Mesenchymal stem cell (in vitro differentiated cells and primary cell): ENCODE data around the gene MGAT5B.

ENCODE experiments used
- DNase-seq: peaks from one replicate; pipeline ENCODE4 v3.0.0-alpha.2; 2013
- H2AFZ ChIP-seq: one replicate; pipeline ENCODE4 v1.6.1; 2013; ENCODE audit warnings: low read depth, mild to moderate bottlenecking, control low read depth, inconsistent platforms, low read length, moderate library complexity
- H2AK5ac ChIP-seq: 2 replicates; pipeline ENCODE4 v1.6.1; 2013; ENCODE audit warnings: low read length, moderate library complexity, mild to moderate bottlenecking, inconsistent platforms; ENCODE audit not compliant: severe bottlenecking
- H2BK120ac ChIP-seq: one replicate; pipeline ENCODE4 v1.6.1; 2013; ENCODE audit warnings: low read depth, mild to moderate bottlenecking, inconsistent platforms, low read length, moderate library complexity
- H2BK12ac ChIP-seq, 2 experiments: one replicate each; pipeline ENCODE4 v1.6.1; 2013; ENCODE audit warnings: inconsistent platforms in 2 of 2, low read length in 2 of 2, mild to moderate bottlenecking in 2 of 2, moderate library complexity in 2 of 2, control low read depth in 1 of 2
- H2BK15ac ChIP-seq: one replicate; pipeline ENCODE4 v1.6.1; 2013; ENCODE audit warnings: mild to moderate bottlenecking, low read depth, inconsistent platforms; ENCODE audit not compliant: poor library complexity, severe bottlenecking
- H2BK5ac ChIP-seq: 2 replicates; pipeline ENCODE4 v1.6.1; 2013; ENCODE audit warnings: low read depth, mild to moderate bottlenecking, low read length, control low read depth, inconsistent platforms; ENCODE audit not compliant: poor library complexity, severe bottlenecking
- H3K14ac ChIP-seq, 2 experiments: one replicate each; pipeline ENCODE4 v1.6.1; 2013; ENCODE audit warnings: inconsistent platforms in 2 of 2, low read length in 2 of 2, control low read depth in 1 of 2, mild to moderate bottlenecking in 1 of 2, moderate library complexity in 1 of 2
- H3K18ac ChIP-seq, 2 experiments: one replicate each; pipeline ENCODE4 v1.6.1; 2013; ENCODE audit warnings: inconsistent platforms in 2 of 2, low read length in 2 of 2, control low read depth in 1 of 2, low read depth in 1 of 2, mild to moderate bottlenecking in 1 of 2
- H3K23ac ChIP-seq, 2 experiments: one replicate each; pipeline ENCODE4 v1.6.1; 2013; ENCODE audit warnings: inconsistent platforms in 2 of 2, low read length in 2 of 2, mild to moderate bottlenecking in 2 of 2, moderate library complexity in 2 of 2, control low read depth in 1 of 2
- H3K27ac ChIP-seq: 2 replicates; pipeline ENCODE4 v1.5.1; 2013; ENCODE audit warnings: mild to moderate bottlenecking, moderate library complexity, low read length, control low read depth, inconsistent platforms; ENCODE audit not compliant: poor library complexity, severe bottlenecking
- H3K27me3 ChIP-seq, 2 experiments: 2 replicates each; pipeline versions ENCODE4 v1.6.1 to v1.7.0; 2013; ENCODE audit warnings: low read length in 2 of 2, mild to moderate bottlenecking in 2 of 2, moderate library complexity in 2 of 2, control low read depth in 1 of 2, inconsistent platforms in 1 of 2; ENCODE audit not compliant: control insufficient read depth in 1 of 2, insufficient read depth in 1 of 2
- H3K36me3 ChIP-seq, 2 experiments: 2 replicates each; pipeline versions ENCODE4 v1.6.1 to v1.7.0; 2013; ENCODE audit warnings: low read length in 2 of 2, control low read depth in 1 of 2, inconsistent platforms in 1 of 2, low read depth in 1 of 2, mild to moderate bottlenecking in 1 of 2; ENCODE audit not compliant: insufficient read depth in 2 of 2, control insufficient read depth in 1 of 2
- H3K4ac ChIP-seq, 2 experiments: one replicate each; pipeline ENCODE4 v1.6.1; 2013; ENCODE audit warnings: inconsistent platforms in 2 of 2, low read length in 2 of 2, mild to moderate bottlenecking in 2 of 2, moderate library complexity in 2 of 2, control low read depth in 1 of 2, low read depth in 1 of 2
- H3K4me1 ChIP-seq: 2 replicates; pipeline ENCODE4 v1.6.1; 2013; ENCODE audit warnings: low read depth, low read length, control low read depth; ENCODE audit not compliant: control insufficient read depth, insufficient read depth
- H3K4me2 ChIP-seq: 2 replicates; pipeline ENCODE4 v1.6.1; 2013; ENCODE audit warnings: low read length, mild to moderate bottlenecking, inconsistent platforms; ENCODE audit not compliant: poor library complexity, severe bottlenecking
- H3K4me3 ChIP-seq, 2 experiments: 2 replicates each; pipeline versions ENCODE4 v1.5.1 to v1.7.0; 2013; ENCODE audit warnings: low read length in 2 of 2, mild to moderate bottlenecking in 2 of 2, control low read depth in 1 of 2, low read depth in 1 of 2; ENCODE audit not compliant: insufficient read depth in 1 of 2
- H3K79me1 ChIP-seq: replicated peaks from 2 replicates; pipeline ENCODE4 v1.6.1; 2013; ENCODE audit warnings: mild to moderate bottlenecking, control low read depth, low read length, inconsistent platforms; ENCODE audit not compliant: poor library complexity, severe bottlenecking
- H3K9ac ChIP-seq: 2 replicates; pipeline ENCODE4 v1.7.0; 2013; ENCODE audit warnings: mild to moderate bottlenecking, low read length, moderate library complexity
- H3K9me3 ChIP-seq: 2 replicates; pipeline ENCODE4 v1.7.0; 2013; ENCODE audit warnings: mild to moderate bottlenecking, low read length; ENCODE audit not compliant: control insufficient read depth
- H4K8ac ChIP-seq: one replicate; pipeline ENCODE4 v1.6.1; 2013; ENCODE audit warnings: inconsistent platforms, mild to moderate bottlenecking, low read length, moderate library complexity
- H4K91ac ChIP-seq: one replicate; pipeline ENCODE4 v1.6.1; 2013; ENCODE audit warnings: mild to moderate bottlenecking, low read length, inconsistent platforms
- WGBS: methylation state at CpG from one replicate; pipeline ENCODE4 v1.1.7; 2013; ENCODE audit warnings: mixed read lengths; 5-methylcytosine and 5-hydroxymethylcytosine counted together

The MGAT5B gene

DNA sequence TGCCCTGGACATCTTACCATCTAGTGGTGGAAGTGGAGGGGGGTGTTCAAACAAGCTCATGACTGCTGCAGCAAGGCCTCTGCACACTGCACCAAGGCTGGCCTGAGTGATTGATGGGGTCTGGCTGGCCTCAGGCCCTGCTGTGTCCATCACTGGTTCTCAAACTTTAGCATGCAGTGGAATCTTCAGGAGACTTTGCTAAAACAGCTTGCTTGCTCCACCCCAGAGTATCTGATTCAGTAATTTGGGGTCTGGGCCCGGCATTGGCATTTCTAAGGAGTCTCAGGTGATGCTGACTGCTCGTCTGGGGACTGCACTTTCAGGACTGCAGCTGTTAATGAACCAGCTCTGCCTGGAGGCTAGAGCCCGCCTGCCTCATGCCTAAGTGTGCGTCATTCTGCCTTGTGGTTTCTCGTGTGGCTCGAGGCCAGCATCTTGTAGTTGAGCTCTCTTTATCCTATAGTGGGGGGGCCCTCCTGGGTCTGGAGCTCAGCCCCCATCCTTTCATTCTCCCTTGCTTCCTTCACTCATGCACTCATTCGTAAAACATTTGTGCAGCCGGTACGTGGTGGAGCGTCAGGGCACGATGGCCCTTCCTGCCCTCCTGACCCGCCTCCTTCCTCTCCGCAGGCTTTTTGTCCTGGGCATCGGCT lies 4.1 kb downstream of the MGAT5B start:
- no peak overlapping the region for H2BK120ac ChIP-seq
- H3K4ac ChIP-seq: no peak overlapping the region
- H3K79me1 ChIP-seq: no peaks in the 10 kb centered on the region
- peaks cover 51% of the 10 kb centered on the region for H3K4me1 ChIP-seq
- peak overlapping the region; percentile 38 for H2AK5ac ChIP-seq
- H2BK12ac ChIP-seq: peak overlapping the region in 1 of 2 experiments; percentile 9
- H3K4me3 ChIP-seq: no peak overlapping the region
- peak overlapping the region; percentile 34 to 90 for H3K18ac ChIP-seq
- peaks cover 7 to 35% of the 10 kb centered on the region in 2 experiments for H3K27me3 ChIP-seq
- H4K8ac ChIP-seq: no peak overlapping the region
- peak; percentile 94 for DNase-seq
- 36% methylated on average over 14 of the region's 14 CpGs for WGBS
- no peak overlapping the region for H3K23ac ChIP-seq
- no peak overlapping the region for H3K9ac ChIP-seq
- H2BK15ac ChIP-seq: no peak overlapping the region
- H3K9me3 ChIP-seq: no peaks in the 10 kb centered on the region
- no peaks in the 10 kb centered on the region for H3K36me3 ChIP-seq
- H2BK5ac ChIP-seq: no peak overlapping the region
- peak overlapping the region; percentile 54 for H4K91ac ChIP-seq
- peak overlapping the region; percentile 31 for H3K4me2 ChIP-seq
- H3K14ac ChIP-seq: peak overlapping the region in 1 of 2 experiments; percentile 72
- peak overlapping the region; percentile 79 for H3K27ac ChIP-seq
- H2AFZ ChIP-seq: no peak overlapping the region

DNA sequence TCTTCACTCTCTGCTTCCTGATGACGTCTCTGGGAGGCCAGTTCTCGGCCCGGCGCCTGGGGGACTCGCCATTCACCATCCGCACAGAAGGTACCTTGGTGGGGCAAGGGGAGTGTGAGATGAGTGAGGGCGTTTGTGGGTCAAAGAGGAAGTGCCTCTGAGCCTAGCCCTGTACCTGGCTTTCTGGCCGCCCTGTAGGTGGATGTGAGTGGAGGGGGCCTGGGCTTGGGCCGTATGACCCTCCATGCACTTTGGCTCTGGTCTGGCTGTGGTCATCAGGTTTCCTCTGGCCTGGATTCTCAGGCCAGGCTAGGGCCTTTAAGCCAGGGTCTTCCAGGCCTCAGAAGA lies 4.6 kb downstream of the MGAT5B start:
- Histone ChIP-seq H3K4me3 (peak overlapping the region in 1 of 2 experiments; percentile 16), H2AFZ (no peak overlapping the region), H3K36me3 (no peaks in the 10 kb centered on the region), H3K4me2 (peak overlapping the region; percentile 31), H2AK5ac (peak overlapping the region; percentile 66), H3K23ac (no peak overlapping the region), H2BK15ac (peak overlapping the region; percentile 53), H2BK5ac (no peak overlapping the region), H3K27me3 (peaks cover 7 to 39% of the 10 kb centered on the region in 2 experiments), H4K91ac (no peak overlapping the region), H3K4me1 (peaks cover 46% of the 10 kb centered on the region), H4K8ac (peak overlapping the region; percentile 9), H3K79me1 (no peaks in the 10 kb centered on the region), H3K14ac (peak overlapping the region in 1 of 2 experiments; percentile 72), H2BK120ac (no peak overlapping the region), H3K9ac (no peak overlapping the region), H3K27ac (peak overlapping the region; percentile 79), H3K18ac (peak overlapping the region; percentile 34 to 90), H3K9me3 (no peaks in the 10 kb centered on the region), H2BK12ac (peak overlapping the region; percentile 9 to 72), H3K4ac (peak overlapping the region in 1 of 2 experiments; percentile 15)
- no peak for DNase-seq
- WGBS: 75% methylated on average over 9 of the region's 9 CpGs

- WGBS: 77% methylated on average over 4 of the region's 4 CpGs
- peak; percentile 17 for DNase-seq
- Histone ChIP-seq H2BK15ac (no peak overlapping the region), H3K36me3 (no peaks in the 10 kb centered on the region), H3K18ac (no peak overlapping the region), H3K4me2 (no peak overlapping the region), H3K4me1 (peaks cover 37% of the 10 kb centered on the region), H3K14ac (no peak overlapping the region), H3K4me3 (no peak overlapping the region), H2BK120ac (no peak overlapping the region), H2AK5ac (peak overlapping the region; percentile 13), H2BK12ac (no peak overlapping the region), H3K27ac (no peak overlapping the region), H3K27me3 (peaks cover 7 to 46% of the 10 kb centered on the region in 2 experiments), H3K23ac (no peak overlapping the region), H3K9me3 (no peaks in the 10 kb centered on the region), H4K8ac (no peak overlapping the region), H3K9ac (no peak overlapping the region), H3K4ac (no peak overlapping the region), H2BK5ac (no peak overlapping the region), H4K91ac (no peak overlapping the region), H2AFZ (no peak overlapping the region), H3K79me1 (no peaks in the 10 kb centered on the region)
Measured at GRCh38 chr17:76873856-76874255, 5.7 kb downstream of the MGAT5B start.

DNA sequence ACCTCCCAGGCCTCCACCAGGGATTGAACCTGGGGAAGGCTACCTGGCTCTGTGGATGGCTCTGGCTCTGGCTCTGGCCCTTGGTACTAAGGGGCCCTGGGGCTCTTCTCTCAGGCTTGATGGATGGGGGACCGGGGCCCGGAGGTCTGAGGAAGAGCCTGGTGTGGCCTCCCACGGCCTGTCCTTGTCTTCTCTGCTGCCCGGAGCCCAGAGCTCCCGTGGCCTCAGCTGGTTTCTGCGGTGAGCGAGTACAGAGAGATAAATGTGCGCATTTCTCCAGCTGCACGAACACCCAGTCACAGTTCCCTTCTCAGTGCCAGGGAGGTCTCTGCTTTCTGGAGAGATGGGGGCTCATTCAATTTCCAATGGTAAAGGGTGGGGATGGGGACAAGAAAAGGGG lies 9.2 kb downstream of the MGAT5B start:
- no peak overlapping the region for H4K91ac ChIP-seq
- no peak overlapping the region for H2BK120ac ChIP-seq
- no peak overlapping the region for H3K23ac ChIP-seq
- H3K4ac ChIP-seq: no peak overlapping the region
- H2AFZ ChIP-seq: no peak overlapping the region
- H3K27me3 ChIP-seq: peaks cover 13 to 47% of the 10 kb centered on the region in 2 experiments
- no peak for DNase-seq
- H3K4me1 ChIP-seq: peaks cover 15% of the 10 kb centered on the region
- no peak overlapping the region for H2BK12ac ChIP-seq
- no peaks in the 10 kb centered on the region for H3K79me1 ChIP-seq
- no peak overlapping the region for H3K9ac ChIP-seq
- no peak overlapping the region for H3K4me2 ChIP-seq
- no peak overlapping the region for H2BK15ac ChIP-seq
- peaks cover 0 to 4% of the 10 kb centered on the region in 2 experiments for H3K36me3 ChIP-seq
- H2BK5ac ChIP-seq: no peak overlapping the region
- no peak overlapping the region for H3K27ac ChIP-seq
- WGBS: 89% methylated on average over 9 of the region's 9 CpGs
- H3K4me3 ChIP-seq: no peak overlapping the region
- no peaks in the 10 kb centered on the region for H3K9me3 ChIP-seq
- H3K18ac ChIP-seq: no peak overlapping the region
- H4K8ac ChIP-seq: no peak overlapping the region
- no peak overlapping the region for H3K14ac ChIP-seq
- H2AK5ac ChIP-seq: no peak overlapping the region
